ENCODE data around the gene ANKRD28.

Gene ANKRD28

GRCh38 chr3:15755780-15756179, 42.0 kb downstream of the ANKRD28 start:
- H3K9me3 ChIP-seq (replicated peaks; ENCODE audit: insufficient read depth, low read length), result no peaks in the 10 kb centered on the region
- peaks cover 53% of the 10 kb centered on the region for H3K79me2 ChIP-seq (ENCODE audit: low read length)
- no peak overlapping the region for H3K27ac ChIP-seq (ENCODE audit: low read length)

GRCh38 chr3:15755181-15755580, 42.6 kb downstream of the ANKRD28 start:
- Histone ChIP-seq H3F3A (ENCODE audit: insufficient read depth, low read length) (no peaks in the 10 kb centered on the region), H3K9me3 (replicated peaks; ENCODE audit: insufficient read depth, low read length) (no peaks in the 10 kb centered on the region), H3K9me2 (replicated peaks; ENCODE audit: insufficient read depth, low read length) (no peaks in the 10 kb centered on the region), H3K27me3 (replicated peaks; ENCODE audit: insufficient read depth, low read length) (no peaks in the 10 kb centered on the region), H3K27ac (ENCODE audit: low read length) (no peak overlapping the region), H4K20me1 (ENCODE audit: insufficient read depth, low read length) (no peaks in the 10 kb centered on the region), H3K79me2 (ENCODE audit: low read length) (peaks cover 53% of the 10 kb centered on the region), H3K4me3 (ENCODE audit: low read length) (no peak overlapping the region), H3K4me1 (ENCODE audit: low read length) (no peaks in the 10 kb centered on the region), H2AFZ (ENCODE audit: low read length) (no peak overlapping the region), H3K4me2 (ENCODE audit: low read depth, low read length) (no peak overlapping the region), H3K36me3 (replicated peaks; ENCODE audit: insufficient read depth, low read length) (peaks cover 12% of the 10 kb centered on the region), H3K9ac (ENCODE audit: low read length) (no peak overlapping the region)
- DNase-seq, result no peak
- no peak for TF ChIP-seq EZH2 (optimal IDR thresholded peaks at IDR 0.05; ENCODE audit: low read depth, low read length)
- TF ChIP-seq EZH2phosphoT487 (IDR thresholded peaks at IDR 0.05; ENCODE audit: low read length), result no peak
- TF ChIP-seq CTCF (IDR thresholded peaks at IDR 0.05; ENCODE audit: low read length), result no peak

More at GRCh38 chr3:15755780-15756179, 42.0 kb downstream of the ANKRD28 start:
- no peak overlapping the region for H3K4me2 ChIP-seq (ENCODE audit: low read depth, low read length)
- H3K27me3 ChIP-seq (replicated peaks; ENCODE audit: insufficient read depth, low read length), result no peaks in the 10 kb centered on the region
- no peak overlapping the region for H3K9ac ChIP-seq (ENCODE audit: low read length)
- TF ChIP-seq EZH2 (optimal IDR thresholded peaks at IDR 0.05; ENCODE audit: low read depth, low read length) (no peak), CTCF (IDR thresholded peaks at IDR 0.05; ENCODE audit: low read length) (no peak), EZH2phosphoT487 (IDR thresholded peaks at IDR 0.05; ENCODE audit: low read length) (no peak)
- no peak overlapping the region for H2AFZ ChIP-seq (ENCODE audit: low read length)
- H3K4me3 ChIP-seq (ENCODE audit: low read length), result no peak overlapping the region
- no peaks in the 10 kb centered on the region for H3K9me2 ChIP-seq (replicated peaks; ENCODE audit: insufficient read depth, low read length)
- peaks cover 10% of the 10 kb centered on the region for H3K36me3 ChIP-seq (replicated peaks; ENCODE audit: insufficient read depth, low read length)
- DNase-seq, result no peak
- H4K20me1 ChIP-seq (ENCODE audit: insufficient read depth, low read length), result no peaks in the 10 kb centered on the region
- H3K4me1 ChIP-seq (ENCODE audit: low read length), result no peaks in the 10 kb centered on the region
- no peaks in the 10 kb centered on the region for H3F3A ChIP-seq (ENCODE audit: insufficient read depth, low read length)

- Histone ChIP-seq H4K20me1 (ENCODE audit: insufficient read depth, low read length) (no peaks in the 10 kb centered on the region), H3K79me2 (ENCODE audit: low read length) (peaks cover 53% of the 10 kb centered on the region), H3K4me3 (ENCODE audit: low read length) (no peak overlapping the region), H3F3A (ENCODE audit: insufficient read depth, low read length) (no peaks in the 10 kb centered on the region), H3K9me2 (replicated peaks; ENCODE audit: insufficient read depth, low read length) (no peaks in the 10 kb centered on the region), H3K36me3 (replicated peaks; ENCODE audit: insufficient read depth, low read length) (peaks cover 19% of the 10 kb centered on the region), H3K9ac (ENCODE audit: low read length) (no peak overlapping the region), H3K4me1 (ENCODE audit: low read length) (no peaks in the 10 kb centered on the region), H3K9me3 (replicated peaks; ENCODE audit: insufficient read depth, low read length) (no peaks in the 10 kb centered on the region), H3K27ac (ENCODE audit: low read length) (no peak overlapping the region), H2AFZ (ENCODE audit: low read length) (no peak overlapping the region), H3K27me3 (replicated peaks; ENCODE audit: insufficient read depth, low read length) (no peaks in the 10 kb centered on the region), H3K4me2 (ENCODE audit: low read depth, low read length) (no peak overlapping the region)
- TF ChIP-seq EZH2 (optimal IDR thresholded peaks at IDR 0.05; ENCODE audit: low read depth, low read length) (no peak), EZH2phosphoT487 (IDR thresholded peaks at IDR 0.05; ENCODE audit: low read length) (no peak), CTCF (IDR thresholded peaks at IDR 0.05; ENCODE audit: low read length) (no peak)
- no peak for DNase-seq
These were observed 43.7 kb downstream of the ANKRD28 start for GRCh38 chr3:15754047-15754446.
